SK-N-SH (cell line): Measurements from ENCODE around the gene GUK1. TPM values are rescaled to one million over a fixed set of nuclear protein-coding genes. Genes with fewer than 3 reads are reported as not detected.

Source experiments
- CTCF ChIA-PET: fragments of 300-600, 350-600 bp; formaldehyde crosslinking; extraction: SDS; loops from one replicate; lab custom pipeline; 2021; lab: Yijun Ruan, JAX
- POLR2A ChIA-PET: fragments of 350-600 bp; sonication (Branson Sonifier 250); formaldehyde crosslinking; extraction: SDS; loops from one replicate; lab custom pipeline; 2020; ENCODE audit warnings: antibody characterized with exemption, inconsistent platforms; lab: Yijun Ruan, JAX
- DNase-seq: peaks from one replicate; pipeline ENCODE4 v3.0.0; 2012
- H2AFZ ChIP-seq: fragments of 200-600 bp; sonication (generic); 2 replicates; pipeline ENCODE4 v1.8.1; 2016; ENCODE audit warnings: antibody characterized with exemption, mild to moderate bottlenecking, low read depth
- H3F3A ChIP-seq: fragments of 200-600 bp; sonication (generic); replicated peaks from 2 replicates; pipeline ENCODE3; 2016; ENCODE audit warnings: antibody characterized with exemption, mild to moderate bottlenecking; ENCODE audit not compliant: insufficient read depth
- H3K27ac ChIP-seq, 2 experiments: fragments of 200-500 bp in 1 of 2; fragments of 200-600 bp in 1 of 2; sonication (Bioruptor generic) in 1 of 2; sonication (generic), shearing (Covaris generic) in 1 of 2; 2 replicates each; pipeline versions ENCODE4 v1.5.1 to v1.6.1; 2014 to 2016; ENCODE audit warnings: low read depth in 2 of 2, inconsistent platforms in 1 of 2, low read length in 1 of 2, mild to moderate bottlenecking in 1 of 2, mixed read lengths in 1 of 2
- H3K27me3 ChIP-seq: fragments of 200-600 bp; sonication (generic), shearing (Covaris generic); 2 replicates; pipeline ENCODE4 v1.6.1; 2016; ENCODE audit warnings: mixed run types; ENCODE audit not compliant: insufficient read depth
- H3K36me3 ChIP-seq, 2 experiments: fragments of 200-500 bp in 1 of 2; fragments of 200-600 bp in 1 of 2; sonication (Bioruptor generic) in 1 of 2; sonication (generic) in 1 of 2; replicated peaks in 1 of 2; 2 replicates each; pipeline versions ENCODE3 to v1.5.1; 2014 to 2016; ENCODE audit warnings: low read length in 1 of 2, mild to moderate bottlenecking in 1 of 2; ENCODE audit not compliant: insufficient read depth in 2 of 2, control insufficient read depth in 1 of 2
- H3K4me1 ChIP-seq, 2 experiments: fragments of 200-500 bp in 1 of 2; fragments of 200-600 bp in 1 of 2; sonication (Bioruptor generic) in 1 of 2; sonication (generic), shearing (Covaris generic) in 1 of 2; 2 replicates each; pipeline versions ENCODE4 v1.5.1 to v1.6.1; 2014 to 2016; ENCODE audit warnings: low read depth in 1 of 2, low read length in 1 of 2, mixed run types in 1 of 2; ENCODE audit not compliant: insufficient read depth in 2 of 2, control insufficient read depth in 1 of 2
- H3K4me2 ChIP-seq: fragments of 200-600 bp; sonication (generic), shearing (Covaris generic); 2 replicates; pipeline ENCODE4 v1.6.1; 2017; ENCODE audit warnings: mixed run types
- H3K4me3 ChIP-seq, 2 experiments: fragments of 200-500 bp in 1 of 2; fragments of 200-600 bp in 1 of 2; sonication (Bioruptor generic) in 1 of 2; sonication (generic), shearing (Covaris generic) in 1 of 2; 2 replicates each; pipeline versions ENCODE4 v1.5.1 to v1.8.1; 2014 to 2016; ENCODE audit warnings: low read depth in 2 of 2, inconsistent platforms in 1 of 2, low read length in 1 of 2, mild to moderate bottlenecking in 1 of 2, mixed read lengths in 1 of 2, moderate library complexity in 1 of 2
- H3K79me2 ChIP-seq: fragments of 200-600 bp; sonication (generic); 2 replicates; pipeline ENCODE4 v1.8.1; 2017; ENCODE audit warnings: mild to moderate bottlenecking; ENCODE audit not compliant: insufficient read depth
- H3K9ac ChIP-seq: fragments of 200-600 bp; sonication (generic); 2 replicates; pipeline ENCODE4 v1.6.1; 2017; ENCODE audit warnings: mixed run types
- H3K9me2 ChIP-seq: fragments of 200-600 bp; sonication (generic); 2 replicates; pipeline ENCODE4 v1.6.1; 2017; ENCODE audit warnings: mixed run types
- H3K9me3 ChIP-seq: fragments of 200-600 bp; sonication (generic); 2 replicates; pipeline ENCODE4 v1.6.1; 2017; ENCODE audit warnings: mixed run types, mild to moderate bottlenecking, moderate library complexity
- H4K20me1 ChIP-seq: fragments of 200-600 bp; sonication (generic); 2 replicates; pipeline ENCODE4 v1.6.1; 2017; ENCODE audit warnings: mild to moderate bottlenecking, mixed run types; ENCODE audit not compliant: insufficient read depth
- EP300 ChIP-seq, 2 experiments: IDR thresholded peaks; 2 replicates each; pipeline versions ENCODE4 v1.4.0 to v1.6.1; 2012; ENCODE audit warnings: borderline replicate concordance in 1 of 2, low read depth in 1 of 2, low read length in 1 of 2
- FOXJ3 ChIP-seq: sonication (generic); formaldehyde crosslinking; IDR thresholded peaks from 2 replicates; pipeline ENCODE4 v1.5.1; 2020; ENCODE audit warnings: mild to moderate bottlenecking, missing genetic modification reagents
- GABPA ChIP-seq: IDR thresholded peaks from 2 replicates; pipeline ENCODE4 v1.4.0; 2012; ENCODE audit warnings: low read depth, mild to moderate bottlenecking
- JUND ChIP-seq: IDR thresholded peaks from 2 replicates; pipeline ENCODE4 v1.4.0; 2012
- MXI1 ChIP-seq: IDR thresholded peaks from 2 replicates; pipeline ENCODE4 v1.6.1; 2012; ENCODE audit warnings: mild to moderate bottlenecking, low read depth, low read length, improper control_type of control experiment
- REST ChIP-seq: IDR thresholded peaks from 2 replicates; pipeline ENCODE4 v1.6.1; 2012; ENCODE audit warnings: mild to moderate bottlenecking, low read depth, low read length, moderate library complexity
- TCF12 ChIP-seq: IDR thresholded peaks from 2 replicates; pipeline ENCODE4 v1.4.0; 2012
- TEAD4 ChIP-seq: IDR thresholded peaks from 2 replicates; pipeline ENCODE4 v1.4.0; 2012; ENCODE audit warnings: mild to moderate bottlenecking, borderline replicate concordance; ENCODE audit not compliant: insufficient read depth
- YY1 ChIP-seq: IDR thresholded peaks from 2 replicates; pipeline ENCODE4 v1.4.0; 2012; ENCODE audit warnings: low read depth, mild to moderate bottlenecking
- WGBS: methylation state at CpG from one replicate; pipeline ENCODE4 v1.1.6; 2017; ENCODE audit warnings: low lambda C conversion rate; 5-methylcytosine and 5-hydroxymethylcytosine counted together
- polyA plus RNA-seq, 3 experiments: library from polyadenylated mRNA; depleted of rRNA; stranded (reverse); fragments of >200 nt; gene quantifications; 2 replicates each; pipeline ENCODE4 v1.2.3, GENCODE V29; 2012
- TF ChIP-seq, protein P1 (sequence below): IDR thresholded peaks from 2 replicates; pipeline ENCODE4 v1.4.0; 2012; ENCODE audit warnings: low read depth, borderline replicate concordance

Gene GUK1
- polyA plus RNA-seq, 1 of the 3 experiments (the other 2 are of a cell fraction), result 742 TPM

DNA sequence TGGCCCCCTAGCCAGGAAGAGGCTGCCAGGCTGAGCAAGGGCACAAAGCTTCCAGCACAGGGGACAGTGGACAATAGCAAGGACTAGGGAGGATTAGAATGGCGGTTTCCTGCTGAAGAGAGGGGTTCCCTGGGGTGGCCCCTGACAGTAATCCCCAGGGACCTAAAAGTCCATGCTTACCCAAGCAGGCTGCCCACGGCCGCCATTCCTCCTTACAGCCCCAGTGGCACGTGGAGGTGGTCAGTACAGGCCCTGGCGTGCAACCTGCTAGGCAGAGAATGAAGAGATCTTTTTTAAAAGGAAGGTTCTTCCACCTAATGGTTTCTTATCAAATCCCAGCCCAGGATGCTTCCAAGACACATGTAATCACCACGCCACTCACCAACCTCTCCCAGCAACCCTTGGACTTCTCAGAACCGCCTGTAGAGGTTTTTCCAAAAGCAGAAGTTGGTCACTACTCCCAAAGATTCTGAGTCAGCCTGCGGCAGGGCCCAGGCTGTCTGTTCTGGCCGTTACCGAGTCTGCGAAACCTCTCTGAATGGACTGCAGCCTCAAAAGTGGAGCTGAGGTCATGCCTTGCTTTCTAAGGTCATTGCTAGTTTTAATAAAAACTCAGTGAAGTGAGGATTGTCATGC, 31.9 kb upstream of the GUK1 start (continued):
- TF ChIP-seq, protein P1, sequence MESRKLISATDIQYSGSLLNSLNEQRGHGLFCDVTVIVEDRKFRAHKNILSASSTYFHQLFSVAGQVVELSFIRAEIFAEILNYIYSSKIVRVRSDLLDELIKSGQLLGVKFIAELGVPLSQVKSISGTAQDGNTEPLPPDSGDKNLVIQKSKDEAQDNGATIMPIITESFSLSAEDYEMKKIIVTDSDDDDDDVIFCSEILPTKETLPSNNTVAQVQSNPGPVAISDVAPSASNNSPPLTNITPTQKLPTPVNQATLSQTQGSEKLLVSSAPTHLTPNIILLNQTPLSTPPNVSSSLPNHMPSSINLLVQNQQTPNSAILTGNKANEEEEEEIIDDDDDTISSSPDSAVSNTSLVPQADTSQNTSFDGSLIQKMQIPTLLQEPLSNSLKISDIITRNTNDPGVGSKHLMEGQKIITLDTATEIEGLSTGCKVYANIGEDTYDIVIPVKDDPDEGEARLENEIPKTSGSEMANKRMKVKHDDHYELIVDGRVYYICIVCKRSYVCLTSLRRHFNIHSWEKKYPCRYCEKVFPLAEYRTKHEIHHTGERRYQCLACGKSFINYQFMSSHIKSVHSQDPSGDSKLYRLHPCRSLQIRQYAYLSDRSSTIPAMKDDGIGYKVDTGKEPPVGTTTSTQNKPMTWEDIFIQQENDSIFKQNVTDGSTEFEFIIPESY, result no peak
- TF ChIP-seq FOXJ3 (CRISPR knock-in tag), result no peak
- no peak for TF ChIP-seq EP300 (IDR thresholded peaks at IDR 0.05; ENCODE audit: borderline replicate concordance in 1 of 2, low read depth in 1 of 2, low read length in 1 of 2)
- TF ChIP-seq JUND, result no peak
- no peak for TF ChIP-seq YY1
- TF ChIP-seq GABPA, result no peak
- TF ChIP-seq REST, result no peak
- no peak for TF ChIP-seq TCF12

- Histone ChIP-seq H3K79me2 (peaks cover 21% of the 10 kb centered on the region; the same call in 1 of the 2 replicates), H3K4me3 (peak overlapping the region; percentile 100), H2AFZ (peak overlapping the region; percentile 77; the same call in 1 of the 2 replicates)
- TF ChIP-seq MXI1 (no peak), GABPA (no peak), TEAD4 (no peak)
- TF ChIP-seq, all 33 proteins: peak for 0
- POLR2A ChIA-PET, result no interaction called here
- Histone ChIP-seq H4K20me1 (no peaks in the 10 kb centered on the region), H3K9ac (peak overlapping the region; percentile 93), H3F3A (no peaks in the 10 kb centered on the region), H3K27ac (peak overlapping the region; percentile 43 to 79; a peak in 3 of 4 replicates), H3K4me2 (peak overlapping the region; percentile 89), H3K9me2 (no peaks in the 10 kb centered on the region), H3K4me1 (peaks cover 7 to 33% of the 10 kb centered on the region in 2 experiments; a peak in 3 of 4 replicates), H3K9me3 (no peaks in the 10 kb centered on the region), H3K27me3 (no peaks in the 10 kb centered on the region), H3K36me3 (peaks cover 6 to 23% of the 10 kb centered on the region in 2 experiments)
- DNase-seq, result no peak
- WGBS, result 0% methylated on average over 1 of the region's 8 CpGs
- CTCF ChIA-PET, result interaction anchor here (5.6 kb wide), 1 partner anchor 22 kb away, joined by 31 read pairs; no protein-coding TSS in a partner anchor
Observed at GRCh38 chr1:228108742-228109072, 31.4 kb upstream of the GUK1 start.
